AG08396 (cell line): Measurements from ENCODE around the gene PARD3B.
A peak's percentile ranks its signal among the peaks of the same experiment; 100 is the strongest.

Experiments
- DNase-seq: peaks from one replicate; pipeline ENCODE4 v3.0.0; 2012; ENCODE audit warnings: low spot score, mixed read lengths

The PARD3B gene

GRCh38 chr2:205511641-205512040 lies 966.4 kb downstream of the PARD3B start:
- no peak for DNase-seq

- DNase-seq = no peak
Observed at GRCh38 chr2:205520311-205520710, 975.0 kb downstream of the PARD3B start.

GRCh38 chr2:205524656-205525055 lies 979.4 kb downstream of the PARD3B start:
- DNase-seq = no peak

- DNase-seq = peak; percentile 10
Observed at GRCh38 chr2:205527801-205528200, 982.5 kb downstream of the PARD3B start.

- DNase-seq = no peak
Observed at GRCh38 chr2:205531072-205531471, 985.8 kb downstream of the PARD3B start.

- DNase-seq = no peak
Observed at GRCh38 chr2:205531489-205532148, 986.3 kb downstream of the PARD3B start.

- no peak for DNase-seq
Observed at GRCh38 chr2:205535001-205535400, 989.7 kb downstream of the PARD3B start.

- no peak for DNase-seq
Observed at GRCh38 chr2:205539603-205540002, 994.3 kb downstream of the PARD3B start.

- DNase-seq = no peak
Observed at GRCh38 chr2:205540036-205540435, 994.8 kb downstream of the PARD3B start.

- no peak for DNase-seq
Observed at GRCh38 chr2:205543262-205543843, 998.1 kb downstream of the PARD3B start.

- DNase-seq = no peak
Observed at GRCh38 chr2:205543937-205544702, 998.8 kb downstream of the PARD3B start.

GRCh38 chr2:205545971-205546816 lies 1000.9 kb downstream of the PARD3B start:
- no peak for DNase-seq

- DNase-seq = no peak
Observed at GRCh38 chr2:205555566-205556230, 1010.4 kb downstream of the PARD3B start.

GRCh38 chr2:205556357-205556756 lies 1011.1 kb downstream of the PARD3B start:
- DNase-seq = no peak

- no peak for DNase-seq
Observed at GRCh38 chr2:205556841-205557539, 1011.7 kb downstream of the PARD3B start.

GRCh38 chr2:205557873-205558272 lies 1012.6 kb downstream of the PARD3B start:
- no peak for DNase-seq

GRCh38 chr2:205561441-205561840 lies 1016.2 kb downstream of the PARD3B start:
- no peak for DNase-seq

GRCh38 chr2:205563646-205564045 lies 1018.4 kb downstream of the PARD3B start:
- no peak for DNase-seq

GRCh38 chr2:205564346-205565141 lies 1019.3 kb downstream of the PARD3B start:
- DNase-seq = no peak

GRCh38 chr2:205565142-205565522 lies 1019.9 kb downstream of the PARD3B start:
- no peak for DNase-seq
